Stomach (tissue), 4 donors: ENCODE results near the gene ZNF433.
"Not testable (repeated sequence)": the region's sequence is repeated elsewhere in the genome, so short reads cannot be mapped to it uniquely, and the experiment has no call there.

Experiments
- EP300 ChIP-seq: sonication (generic); formaldehyde crosslinking; IDR thresholded peaks from one replicate; pipeline ENCODE4 v1.6.1; 2017; ENCODE audit warnings: antibody characterized with exemption
- POLR2A ChIP-seq, 4 donors: fragments of 450-650 bp; IDR thresholded peaks; one replicate each; pipeline ENCODE4 v1.6.1; 2016; ENCODE audit warnings: antibody characterized with exemption in 4 of 4, control low read depth in 2 of 4, mild to moderate bottlenecking in 1 of 4, moderate library complexity in 1 of 4
- POLR2AphosphoS5 ChIP-seq, 3 donors: sonication (generic); formaldehyde crosslinking; IDR thresholded peaks; one replicate each; pipeline ENCODE4 v1.6.1; 2016; ENCODE audit warnings: antibody characterized with exemption in 3 of 3
- TF ChIP-seq, protein P1 (sequence below), 7 experiments: fragments of 450-650 bp in 4 of 7; fragments of 200-600 bp in 3 of 7; sonication (generic) in 3 of 7; IDR thresholded peaks; one replicate each; pipeline ENCODE4 v1.5.1; 2016 to 2019; ENCODE audit warnings: antibody characterized with exemption in 7 of 7, control low read depth in 2 of 7, mild to moderate bottlenecking in 1 of 7

DNA sequence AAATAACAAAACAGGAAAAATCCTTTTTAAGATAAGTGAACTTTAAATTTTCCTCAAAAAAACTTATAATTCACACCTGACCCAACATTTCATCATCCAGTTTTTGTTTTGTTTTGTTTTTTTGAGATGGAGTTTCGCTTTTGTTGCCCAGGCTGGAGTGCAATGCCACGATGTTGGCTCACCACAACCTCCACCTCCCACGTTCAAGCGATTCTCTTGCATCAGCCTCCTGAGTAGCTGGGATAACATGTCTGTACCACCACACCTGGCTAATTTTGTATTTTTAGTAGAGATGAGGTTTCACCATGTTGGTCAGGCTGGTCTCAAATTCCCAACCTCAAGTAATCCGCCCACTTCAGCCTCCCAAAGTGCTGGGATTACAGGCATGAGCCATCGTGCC lies 47.9 kb upstream of the ZNF433 start:
- TF ChIP-seq, protein P1, sequence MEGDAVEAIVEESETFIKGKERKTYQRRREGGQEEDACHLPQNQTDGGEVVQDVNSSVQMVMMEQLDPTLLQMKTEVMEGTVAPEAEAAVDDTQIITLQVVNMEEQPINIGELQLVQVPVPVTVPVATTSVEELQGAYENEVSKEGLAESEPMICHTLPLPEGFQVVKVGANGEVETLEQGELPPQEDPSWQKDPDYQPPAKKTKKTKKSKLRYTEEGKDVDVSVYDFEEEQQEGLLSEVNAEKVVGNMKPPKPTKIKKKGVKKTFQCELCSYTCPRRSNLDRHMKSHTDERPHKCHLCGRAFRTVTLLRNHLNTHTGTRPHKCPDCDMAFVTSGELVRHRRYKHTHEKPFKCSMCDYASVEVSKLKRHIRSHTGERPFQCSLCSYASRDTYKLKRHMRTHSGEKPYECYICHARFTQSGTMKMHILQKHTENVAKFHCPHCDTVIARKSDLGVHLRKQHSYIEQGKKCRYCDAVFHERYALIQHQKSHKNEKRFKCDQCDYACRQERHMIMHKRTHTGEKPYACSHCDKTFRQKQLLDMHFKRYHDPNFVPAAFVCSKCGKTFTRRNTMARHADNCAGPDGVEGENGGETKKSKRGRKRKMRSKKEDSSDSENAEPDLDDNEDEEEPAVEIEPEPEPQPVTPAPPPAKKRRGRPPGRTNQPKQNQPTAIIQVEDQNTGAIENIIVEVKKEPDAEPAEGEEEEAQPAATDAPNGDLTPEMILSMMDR (IDR thresholded peaks at IDR 0.05) = not testable (repeated sequence)
- not testable (repeated sequence) for TF ChIP-seq EP300; POLR2A (IDR thresholded peaks at IDR 0.05); POLR2AphosphoS5 (IDR thresholded peaks at IDR 0.05)
